Erythroblast (primary cell): ENCODE results near the gene ANK2.

Source experiments
- GATA1 ChIP-seq: IDR thresholded peaks from 2 replicates; pipeline ENCODE4 v1.6.1; 2011; ENCODE audit warnings: low read depth, mild to moderate bottlenecking, control low read depth, low read length, moderate library complexity
- POLR2A ChIP-seq: IDR thresholded peaks from 2 replicates; pipeline ENCODE4 v1.6.1; 2011; ENCODE audit warnings: mild to moderate bottlenecking, low read length

DNA sequence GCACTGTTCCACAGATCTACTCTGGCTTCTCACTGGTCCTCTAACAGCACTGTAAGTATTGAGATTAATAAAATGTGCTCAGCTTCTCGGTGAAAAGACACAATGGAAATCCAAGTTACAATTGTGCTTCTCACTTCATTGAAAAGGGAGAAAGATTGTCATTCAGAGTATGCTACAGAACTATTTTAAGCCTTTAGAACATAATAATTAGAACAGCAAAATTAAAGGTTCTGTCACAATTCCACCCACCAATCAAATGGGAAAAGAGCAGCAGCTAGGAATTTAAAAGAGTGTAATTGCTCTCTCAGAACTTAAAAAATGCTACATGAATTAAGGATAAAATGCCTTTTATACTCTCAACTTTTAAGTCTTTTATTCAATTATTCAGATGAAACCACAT is 329.4 kb downstream of the ANK2 start:
- TF ChIP-seq POLR2A, result no peak
- TF ChIP-seq GATA1, result no peak
